Body of pancreas (tissue), 4 donors: ENCODE results near the gene TAF12. TPM values are rescaled to one million over a fixed set of nuclear protein-coding genes. Genes with fewer than 3 reads are reported as not detected.
"Not testable (repeated sequence)": the region's sequence is repeated elsewhere in the genome, so short reads cannot be mapped to it uniquely, and the experiment has no call there.

ENCODE experiments used
- ATAC-seq: fragments of 150-250 bp; one replicate; pipeline ENCODE4 v1.9.1; 2016
- DNase-seq, 4 donors: peaks; one replicate each; pipeline ENCODE4 v3.0.0-alpha.2; 2019
- H3K27ac ChIP-seq, 4 donors: fragments of 200-600 bp; sonication (generic); 1 replicate in 3 of 4; 2 replicates in 1 of 4; pipeline versions ENCODE4 v1.5.1 to v1.6.1; 2016 to 2019; ENCODE audit warnings: mild to moderate bottlenecking in 1 of 4, mixed read lengths in 1 of 4, moderate library complexity in 1 of 4
- H3K27me3 ChIP-seq, 2 donors: fragments of 200-600 bp; sonication (generic); one replicate each; pipeline ENCODE4 v1.6.0; 2016; ENCODE audit warnings: mild to moderate bottlenecking in 1 of 2
- H3K36me3 ChIP-seq, 2 donors: fragments of 200-600 bp; sonication (generic); replicated peaks in 1 of 2; 2 replicates each; pipeline ENCODE4 v1.5.1; 2016; ENCODE audit warnings: low read depth in 2 of 2; ENCODE audit not compliant: insufficient read depth in 1 of 2
- H3K4me1 ChIP-seq: fragments of 200-600 bp; sonication (generic); one replicate; pipeline ENCODE4 v1.6.0; 2016
- H3K4me3 ChIP-seq, 2 donors: fragments of 200-600 bp; sonication (generic); 1 replicate in 1 of 2; 2 replicates in 1 of 2; pipeline ENCODE4 v1.5.1; 2016 to 2019
- H3K9me3 ChIP-seq, 3 donors: fragments of 200-600 bp; sonication (generic); 1 replicate in 2 of 3; 2 replicates in 1 of 3; pipeline ENCODE4 v1.5.1; 2016
- POLR2A ChIP-seq, 3 donors: fragments of 450-650 bp; IDR thresholded peaks; one replicate each; pipeline ENCODE4 v1.6.1; 2016; ENCODE audit warnings: antibody characterized with exemption in 3 of 3, mild to moderate bottlenecking in 2 of 3
- WGBS, 2 donors: methylation state at CpG; one replicate each; pipeline ENCODE4 v1.1.5; 2017; 5-methylcytosine and 5-hydroxymethylcytosine counted together
- intact Hi-C: fragments of 100-400 bp; cut with DNase I; formaldehyde crosslinking; loops from one replicate; pipeline ENCODE4 v1.15.1; 2023
- total RNA-seq, 2 donors: library from RNA; depleted of rRNA; stranded (reverse); fragments of >200 nt; gene quantifications; one replicate each; pipeline ENCODE4 v1.1.0, GENCODE V29; 2016
- TF ChIP-seq, protein P1 (sequence below), 7 experiments: fragments of 450-650 bp in 4 of 7; fragments of 200-600 bp in 3 of 7; sonication (generic) in 3 of 7; IDR thresholded peaks; one replicate each; pipeline ENCODE4 v1.5.1; 2016 to 2019; ENCODE audit warnings: antibody characterized with exemption in 7 of 7

Gene TAF12
- total RNA-seq, 2 donors from 2014 or later = 11.7 to 11.9 TPM

DNA sequence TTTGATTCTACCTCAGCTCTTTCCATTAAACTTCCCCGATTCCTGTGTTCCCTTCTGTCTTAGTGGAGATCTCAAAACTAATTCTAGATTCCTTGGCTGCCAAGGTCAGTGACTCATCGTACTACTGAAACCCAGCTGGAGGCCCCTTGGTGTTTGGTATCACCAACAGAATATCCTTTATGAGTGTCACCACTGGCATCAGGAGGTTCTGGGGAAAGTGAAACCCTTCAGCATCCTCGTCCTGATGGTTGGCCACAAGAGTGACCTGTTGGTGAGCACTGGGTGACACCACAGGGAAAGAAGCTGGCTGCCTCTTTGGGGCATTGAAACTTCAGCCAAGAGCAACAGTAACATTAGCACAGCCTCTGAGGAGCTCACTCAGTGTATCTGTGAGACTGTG is 41.2 kb downstream of the TAF12 start:
- H3K9me3 ChIP-seq = no peaks in the 10 kb centered on the region
- DNase-seq = no peak
- H3K4me3 ChIP-seq = no peak overlapping the region
- no peaks in the 10 kb centered on the region for H3K27me3 ChIP-seq
- no peaks in the 10 kb centered on the region for H3K4me1 ChIP-seq
- intact Hi-C loops = loop anchor here (5.0 kb wide), 1 partner anchor 84 kb away; no protein-coding TSS in a partner anchor
- no peak overlapping the region for H3K27ac ChIP-seq
- ATAC-seq = no peak
- peaks cover 0 to 7% of the 10 kb centered on the region in 2 donors for H3K36me3 ChIP-seq
- TF ChIP-seq, protein P1, sequence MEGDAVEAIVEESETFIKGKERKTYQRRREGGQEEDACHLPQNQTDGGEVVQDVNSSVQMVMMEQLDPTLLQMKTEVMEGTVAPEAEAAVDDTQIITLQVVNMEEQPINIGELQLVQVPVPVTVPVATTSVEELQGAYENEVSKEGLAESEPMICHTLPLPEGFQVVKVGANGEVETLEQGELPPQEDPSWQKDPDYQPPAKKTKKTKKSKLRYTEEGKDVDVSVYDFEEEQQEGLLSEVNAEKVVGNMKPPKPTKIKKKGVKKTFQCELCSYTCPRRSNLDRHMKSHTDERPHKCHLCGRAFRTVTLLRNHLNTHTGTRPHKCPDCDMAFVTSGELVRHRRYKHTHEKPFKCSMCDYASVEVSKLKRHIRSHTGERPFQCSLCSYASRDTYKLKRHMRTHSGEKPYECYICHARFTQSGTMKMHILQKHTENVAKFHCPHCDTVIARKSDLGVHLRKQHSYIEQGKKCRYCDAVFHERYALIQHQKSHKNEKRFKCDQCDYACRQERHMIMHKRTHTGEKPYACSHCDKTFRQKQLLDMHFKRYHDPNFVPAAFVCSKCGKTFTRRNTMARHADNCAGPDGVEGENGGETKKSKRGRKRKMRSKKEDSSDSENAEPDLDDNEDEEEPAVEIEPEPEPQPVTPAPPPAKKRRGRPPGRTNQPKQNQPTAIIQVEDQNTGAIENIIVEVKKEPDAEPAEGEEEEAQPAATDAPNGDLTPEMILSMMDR (IDR thresholded peaks at IDR 0.05) = no peak
- TF ChIP-seq POLR2A (IDR thresholded peaks at IDR 0.05) = no peak
- WGBS, 2 donors = 74 to 88% methylated on average over 3 of the region's 3 CpGs

GRCh38 chr1:28596276-28596675 is 46.6 kb downstream of the TAF12 start:
- H3K9me3 ChIP-seq, H3K27ac ChIP-seq, H3K27me3 ChIP-seq, H3K4me3 ChIP-seq, DNase-seq, H3K36me3 ChIP-seq, H3K4me1 ChIP-seq, ATAC-seq, intact Hi-C loops: not testable (repeated sequence)
- WGBS, 2 donors = 94 to 96% methylated on average over 11 of the region's 11 CpGs

GRCh38 chr1:28595412-28596191 is 47.3 kb downstream of the TAF12 start:
- DNase-seq (no peak), ATAC-seq (no peak)
- H3K9me3 ChIP-seq = no peaks in the 10 kb centered on the region
- no peaks in the 10 kb centered on the region for H3K27me3 ChIP-seq
- H3K4me1 ChIP-seq = peaks cover 5% of the 10 kb centered on the region
- intact Hi-C loops = no loop called here
- no peaks in the 10 kb centered on the region for H3K36me3 ChIP-seq
- no peak overlapping the region for H3K4me3 ChIP-seq
- WGBS, 2 donors = 92 to 93% methylated on average over 10 of the region's 10 CpGs
- no peak overlapping the region for H3K27ac ChIP-seq
- TF ChIP-seq POLR2A (IDR thresholded peaks at IDR 0.05) = no peak
- TF ChIP-seq, protein P1 (IDR thresholded peaks at IDR 0.05) = no peak

GRCh38 chr1:28594686-28595411 is 48.0 kb downstream of the TAF12 start:
- 65 to 70% methylated on average over 5 to 7 of the region's 7 CpGs for WGBS, 2 donors

DNA sequence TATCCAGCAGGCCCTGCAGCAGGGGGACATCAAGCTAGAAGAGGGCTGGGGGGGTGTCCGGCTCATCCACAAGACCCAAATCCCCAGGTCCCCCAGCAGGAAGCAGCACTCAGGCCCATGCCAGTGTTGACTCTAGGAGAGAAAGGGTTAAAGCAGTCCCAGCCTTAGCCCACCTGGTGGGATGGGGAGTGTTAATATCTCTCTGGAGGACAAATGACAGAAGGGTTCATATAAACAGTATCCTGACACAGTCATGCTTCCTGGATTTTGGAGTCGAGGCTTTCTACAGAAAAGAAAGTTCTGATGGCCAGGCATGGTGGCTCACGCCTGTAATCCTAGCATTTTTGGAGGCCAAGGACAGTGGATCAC is 48.9 kb downstream of the TAF12 start:
- H3K27me3 ChIP-seq, ATAC-seq, H3K9me3 ChIP-seq, H3K36me3 ChIP-seq, H3K4me3 ChIP-seq, intact Hi-C loops, H3K4me1 ChIP-seq, DNase-seq, H3K27ac ChIP-seq: not testable (repeated sequence)
- WGBS, 2 donors = 84 to 96% methylated on average over 3 of the region's 3 CpGs

More at GRCh38 chr1:28594686-28595411, 48.0 kb downstream of the TAF12 start:
- H3K27me3 ChIP-seq, intact Hi-C loops, H3K9me3 ChIP-seq, H3K4me1 ChIP-seq, H3K4me3 ChIP-seq, H3K36me3 ChIP-seq: not testable (repeated sequence)
- H3K27ac ChIP-seq = peak overlapping the region in 2 of 4 donors; percentile 20 to 37
- peak; percentile 52 for ATAC-seq
- peak in 3 of 4 donors; percentile 42 to 46 (median 44) for DNase-seq

DNA sequence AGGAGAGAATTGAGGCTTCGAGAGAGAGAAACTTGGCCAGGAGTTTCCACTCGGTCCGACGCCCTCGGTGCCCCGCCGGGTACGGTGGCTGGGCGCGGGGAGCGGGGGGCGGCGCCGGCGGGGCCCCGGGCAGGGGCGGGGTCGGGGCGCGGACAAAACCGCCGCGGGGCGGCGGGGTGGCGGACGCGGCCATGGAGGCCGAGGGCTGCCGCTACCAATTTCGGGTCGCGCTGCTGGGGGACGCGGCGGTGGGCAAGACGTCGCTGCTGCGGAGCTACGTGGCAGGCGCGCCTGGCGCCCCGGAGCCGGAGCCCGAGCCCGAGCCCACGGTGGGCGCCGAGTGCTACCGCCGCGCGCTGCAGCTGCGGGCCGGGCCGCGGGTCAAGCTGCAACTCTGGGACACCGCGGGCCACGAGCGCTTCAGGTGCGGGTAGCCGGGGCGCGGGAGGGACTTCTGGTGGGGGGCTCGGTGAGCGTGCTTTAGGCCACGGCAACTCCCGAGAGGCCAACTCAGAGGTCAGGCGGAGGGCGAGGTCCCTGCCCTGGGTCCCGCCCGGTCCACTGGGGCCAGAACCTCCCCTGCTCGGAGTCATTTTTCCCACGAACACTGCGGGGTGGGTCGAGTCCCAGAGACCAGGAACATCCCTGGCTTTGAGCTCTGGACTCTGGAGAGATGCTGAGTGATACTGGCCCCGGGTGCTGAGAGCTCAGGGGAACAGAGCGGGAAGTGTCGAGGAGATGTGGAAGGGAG is 50.4 kb downstream of the TAF12 start:
- WGBS, 2 donors = 5 to 18% methylated on average over 12 to 62 of the region's 81 CpGs
- intact Hi-C loops = no loop called here
- DNase-seq = peak in 1 of 4 donors; percentile 20

More for the DNA sequence above, 50.4 kb downstream of the TAF12 start:
- Histone ChIP-seq H3K4me3 (no peak overlapping the region), H3K27me3 (no peaks in the 10 kb centered on the region), H3K4me1 (peaks cover 5% of the 10 kb centered on the region), H3K9me3 (no peaks in the 10 kb centered on the region), H3K36me3 (no peaks in the 10 kb centered on the region), H3K27ac (no peak overlapping the region)
- TF ChIP-seq, protein P1 (IDR thresholded peaks at IDR 0.05) = no peak
- no peak for TF ChIP-seq POLR2A (IDR thresholded peaks at IDR 0.05)
- peak; percentile 47 for ATAC-seq
